HEK293 (cell line): ENCODE measurements around the gene MISP3.

Experiments used
- CTCF ChIA-PET: fragments of 350-600 bp; formaldehyde crosslinking; extraction: SDS; loops from one replicate; lab custom pipeline; 2021; ENCODE audit warnings: antibody characterized with exemption; lab: Yijun Ruan, JAX
- POLR2A ChIA-PET: fragments of 300-600 bp; formaldehyde crosslinking; extraction: SDS; loops from one replicate; lab custom pipeline; 2020; ENCODE audit warnings: antibody characterized with exemption, inconsistent platforms; lab: Yijun Ruan, JAX
- H3K27ac ChIP-seq: fragments of 200-500 bp; sonication (Bioruptor generic); 2 replicates; pipeline ENCODE4 v1.5.1; 2014; ENCODE audit warnings: low read depth, low read length, control low read depth, inconsistent platforms; ENCODE audit errors: extremely low read depth
- H3K36me3 ChIP-seq, 2 experiments: fragments of 200-500 bp in 1 of 2; sonication (Bioruptor generic) in 1 of 2; 1 replicate in 1 of 2; 2 replicates in 1 of 2; pipeline ENCODE4 v1.5.1; 2014 to 2017; ENCODE audit warnings: inconsistent platforms in 2 of 2, low read length in 2 of 2; ENCODE audit not compliant: control insufficient read depth in 2 of 2, insufficient read depth in 1 of 2
- H3K4me1 ChIP-seq: fragments of 200-500 bp; sonication (Bioruptor generic); 2 replicates; pipeline ENCODE4 v1.5.1; 2014; ENCODE audit warnings: mild to moderate bottlenecking, low read length, inconsistent platforms; ENCODE audit not compliant: control insufficient read depth, insufficient read depth
- H3K4me3 ChIP-seq: 2 replicates; pipeline ENCODE4 v1.5.1; 2011; ENCODE audit warnings: low read depth, mild to moderate bottlenecking, control low read depth, low read length, moderate library complexity
- H3K9me3 ChIP-seq: fragments of 200-500 bp; sonication (Bioruptor generic); 2 replicates; pipeline ENCODE4 v1.5.1; 2014; ENCODE audit warnings: low read depth, low read length, inconsistent platforms; ENCODE audit not compliant: control insufficient read depth, insufficient read depth
- KLF7 ChIP-seq: fragments of 450-650 bp; formaldehyde crosslinking; IDR thresholded peaks from 2 replicates; pipeline ENCODE4 v1.5.1; 2016; ENCODE audit warnings: missing biosample characterization, missing genetic modification characterization, borderline replicate concordance
- OSR2 ChIP-seq: fragments of 450-650 bp; formaldehyde crosslinking; IDR thresholded peaks from 2 replicates; pipeline ENCODE4 v1.5.1; 2016; ENCODE audit warnings: missing biosample characterization, missing genetic modification characterization
- SP2 ChIP-seq: fragments of 450-650 bp; formaldehyde crosslinking; IDR thresholded peaks from 2 replicates; pipeline ENCODE4 v1.5.1; 2016; ENCODE audit warnings: missing biosample characterization, missing genetic modification characterization
- ZBTB8A ChIP-seq: fragments of 450-650 bp; formaldehyde crosslinking; IDR thresholded peaks from 2 replicates; pipeline ENCODE4 v1.5.1; 2016; ENCODE audit warnings: missing biosample characterization, missing genetic modification characterization
- ZNF112 ChIP-seq: fragments of 450-650 bp; formaldehyde crosslinking; IDR thresholded peaks from 2 replicates; pipeline ENCODE4 v1.5.0; 2017; ENCODE audit warnings: missing biosample characterization, missing genetic modification characterization
- ZNF335 ChIP-seq: fragments of 450-650 bp; formaldehyde crosslinking; conservative IDR thresholded peaks from 2 replicates; pipeline ENCODE4 v1.5.1; 2016; ENCODE audit warnings: missing biosample characterization, missing genetic modification characterization
- ZNF37A ChIP-seq: fragments of 450-650 bp; IDR thresholded peaks from 2 replicates; pipeline ENCODE4 v1.5.1; 2018; ENCODE audit warnings: missing biosample characterization, missing genetic modification characterization
- ZNF521 ChIP-seq: fragments of 450-650 bp; formaldehyde crosslinking; IDR thresholded peaks from 2 replicates; pipeline ENCODE4 v1.5.1; 2017; ENCODE audit warnings: missing biosample characterization, mild to moderate bottlenecking, missing genetic modification characterization
- ZNF529 ChIP-seq: fragments of 450-650 bp; formaldehyde crosslinking; IDR thresholded peaks from 2 replicates; pipeline ENCODE4 v1.5.1; 2017; ENCODE audit warnings: missing genetic modification characterization, missing biosample characterization; ENCODE audit not compliant: insufficient replicate concordance
- ZXDB ChIP-seq: fragments of 450-650 bp; formaldehyde crosslinking; IDR thresholded peaks from 2 replicates; pipeline ENCODE4 v1.5.1; 2016; ENCODE audit warnings: missing biosample characterization, missing genetic modification characterization
- TF ChIP-seq, protein P1 (sequence below): fragments of 450-650 bp; formaldehyde crosslinking; IDR thresholded peaks from 2 replicates; pipeline ENCODE4 v1.5.1; 2016; ENCODE audit warnings: missing biosample characterization, missing genetic modification characterization
- TF ChIP-seq, protein P2 (sequence below): fragments of 450-650 bp; formaldehyde crosslinking; IDR thresholded peaks from 2 replicates; pipeline ENCODE4 v1.5.1; 2016; ENCODE audit warnings: missing biosample characterization, missing genetic modification characterization, borderline replicate concordance
- TF ChIP-seq, protein P3 (sequence below): fragments of 450-650 bp; formaldehyde crosslinking; IDR thresholded peaks from 2 replicates; pipeline ENCODE4 v1.5.1; 2016; ENCODE audit warnings: missing biosample characterization, missing genetic modification characterization
- TF ChIP-seq, protein P4 (sequence below): fragments of 450-650 bp; formaldehyde crosslinking; IDR thresholded peaks from 2 replicates; pipeline ENCODE4 v1.5.1; 2016; ENCODE audit warnings: missing biosample characterization, missing genetic modification characterization, borderline replicate concordance
- TF ChIP-seq, protein P5 (sequence below): fragments of 450-650 bp; formaldehyde crosslinking; IDR thresholded peaks from 2 replicates; pipeline ENCODE4 v1.5.1; 2016; ENCODE audit warnings: missing biosample characterization, missing genetic modification characterization

The MISP3 gene

DNA sequence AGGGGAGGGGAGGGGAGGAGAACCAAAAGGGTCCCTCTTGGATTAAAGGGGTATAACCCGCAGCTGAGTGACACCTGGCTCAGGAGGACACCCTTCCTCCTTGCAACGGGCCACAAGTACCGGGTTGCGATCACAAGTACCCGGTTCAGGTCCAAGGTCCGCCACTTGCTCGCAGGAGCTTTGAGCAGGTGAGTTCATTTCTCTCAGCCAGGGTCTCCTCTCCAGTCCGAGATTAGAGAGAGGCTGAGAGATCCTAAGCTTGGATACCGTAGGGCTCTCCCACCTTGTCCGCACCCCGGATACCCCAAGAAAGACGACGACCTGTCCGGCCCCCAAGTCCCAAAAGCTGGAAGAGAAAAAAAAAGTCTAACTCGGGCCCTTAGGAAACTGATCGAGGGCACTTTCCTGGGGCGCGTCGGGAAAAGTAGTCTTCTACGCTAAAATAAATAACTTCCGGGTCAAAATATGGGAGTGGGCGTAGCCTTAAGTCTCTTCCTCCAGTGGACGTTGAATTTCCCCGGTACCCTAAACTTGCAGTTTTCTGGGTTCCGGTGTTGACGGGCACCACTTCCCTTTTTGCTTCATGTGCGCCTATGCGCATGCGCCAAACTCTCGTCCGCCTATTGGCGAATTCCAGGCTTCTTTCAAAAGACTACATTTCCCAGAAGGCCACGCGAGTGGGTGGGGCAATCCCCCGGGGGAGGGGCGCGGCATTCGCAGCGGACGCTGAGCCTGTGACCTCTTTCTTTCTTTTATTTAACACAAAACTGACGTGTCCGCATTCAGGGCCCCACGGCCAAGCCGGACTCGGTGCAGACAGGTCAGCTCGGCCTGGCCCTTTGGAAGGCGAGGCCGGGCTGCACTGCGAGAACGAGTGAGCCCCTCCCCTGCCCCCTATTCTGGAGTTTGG, 8.6 kb downstream of the MISP3 start:
- ChIA-PET CTCF (interaction anchor here (1.2 to 2.6 kb wide), 4 partner anchors 8 to 195 kb away, joined by 3 to 15 read pairs (median 8); partner anchors contain the start of genes ASF1B and MISP3), POLR2A (interaction anchor here (0.6 to 2.0 kb wide), 4 partner anchors 9 to 56 kb away, joined by 3 to 11 read pairs (median 4); partner anchors contain the start of genes ASF1B and IL27RA)
- Histone ChIP-seq H3K27ac (peak overlapping the region; percentile 32; the same call in 1 of the 2 replicates), H3K4me3 (peak overlapping the region; percentile 73), H3K9me3 (no peaks in the 10 kb centered on the region), H3K4me1 (no peaks in the 10 kb centered on the region; the same call in 1 of the 2 replicates), H3K36me3 (no peaks in the 10 kb centered on the region)
- TF ChIP-seq ZNF529 (tag by site-specific recombination) (no peak), SP2 (peak; percentile 93), ZNF521 (tag by site-specific recombination) (no peak), ZXDB (tag by site-specific recombination) (peak; percentile 77), ZNF335 (tag by site-specific recombination) (peak; percentile 74), OSR2 (tag by site-specific recombination) (no peak), ZBTB8A (tag by site-specific recombination) (peak; percentile 75), ZNF112 (no peak), KLF7 (tag by site-specific recombination) (peak; percentile 85), ZNF37A (tag by site-specific recombination) (no peak)
- TF ChIP-seq, protein P1, sequence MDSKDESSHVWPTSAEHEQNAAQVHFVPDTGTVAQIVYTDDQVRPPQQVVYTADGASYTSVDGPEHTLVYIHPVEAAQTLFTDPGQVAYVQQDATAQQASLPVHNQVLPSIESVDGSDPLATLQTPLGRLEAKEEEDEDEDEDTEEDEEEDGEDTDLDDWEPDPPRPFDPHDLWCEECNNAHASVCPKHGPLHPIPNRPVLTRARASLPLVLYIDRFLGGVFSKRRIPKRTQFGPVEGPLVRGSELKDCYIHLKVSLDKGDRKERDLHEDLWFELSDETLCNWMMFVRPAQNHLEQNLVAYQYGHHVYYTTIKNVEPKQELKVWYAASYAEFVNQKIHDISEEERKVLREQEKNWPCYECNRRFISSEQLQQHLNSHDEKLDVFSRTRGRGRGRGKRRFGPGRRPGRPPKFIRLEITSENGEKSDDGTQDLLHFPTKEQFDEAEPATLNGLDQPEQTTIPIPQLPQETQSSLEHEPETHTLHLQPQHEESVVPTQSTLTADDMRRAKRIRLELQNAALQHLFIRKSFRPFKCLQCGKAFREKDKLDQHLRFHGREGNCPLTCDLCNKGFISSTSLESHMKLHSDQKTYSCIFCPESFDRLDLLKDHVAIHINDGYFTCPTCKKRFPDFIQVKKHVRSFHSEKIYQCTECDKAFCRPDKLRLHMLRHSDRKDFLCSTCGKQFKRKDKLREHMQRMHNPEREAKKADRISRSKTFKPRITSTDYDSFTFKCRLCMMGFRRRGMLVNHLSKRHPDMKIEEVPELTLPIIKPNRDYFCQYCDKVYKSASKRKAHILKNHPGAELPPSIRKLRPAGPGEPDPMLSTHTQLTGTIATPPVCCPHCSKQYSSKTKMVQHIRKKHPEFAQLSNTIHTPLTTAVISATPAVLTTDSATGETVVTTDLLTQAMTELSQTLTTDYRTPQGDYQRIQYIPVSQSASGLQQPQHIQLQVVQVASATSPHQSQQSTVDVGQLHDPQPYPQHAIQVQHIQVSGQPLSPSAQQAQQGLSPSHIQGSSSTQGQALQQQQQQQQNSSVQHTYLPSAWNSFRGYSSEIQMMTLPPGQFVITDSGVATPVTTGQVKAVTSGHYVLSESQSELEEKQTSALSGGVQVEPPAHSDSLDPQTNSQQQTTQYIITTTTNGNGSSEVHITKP (tag by site-specific recombination), result peak; percentile 83
- TF ChIP-seq, protein P2, sequence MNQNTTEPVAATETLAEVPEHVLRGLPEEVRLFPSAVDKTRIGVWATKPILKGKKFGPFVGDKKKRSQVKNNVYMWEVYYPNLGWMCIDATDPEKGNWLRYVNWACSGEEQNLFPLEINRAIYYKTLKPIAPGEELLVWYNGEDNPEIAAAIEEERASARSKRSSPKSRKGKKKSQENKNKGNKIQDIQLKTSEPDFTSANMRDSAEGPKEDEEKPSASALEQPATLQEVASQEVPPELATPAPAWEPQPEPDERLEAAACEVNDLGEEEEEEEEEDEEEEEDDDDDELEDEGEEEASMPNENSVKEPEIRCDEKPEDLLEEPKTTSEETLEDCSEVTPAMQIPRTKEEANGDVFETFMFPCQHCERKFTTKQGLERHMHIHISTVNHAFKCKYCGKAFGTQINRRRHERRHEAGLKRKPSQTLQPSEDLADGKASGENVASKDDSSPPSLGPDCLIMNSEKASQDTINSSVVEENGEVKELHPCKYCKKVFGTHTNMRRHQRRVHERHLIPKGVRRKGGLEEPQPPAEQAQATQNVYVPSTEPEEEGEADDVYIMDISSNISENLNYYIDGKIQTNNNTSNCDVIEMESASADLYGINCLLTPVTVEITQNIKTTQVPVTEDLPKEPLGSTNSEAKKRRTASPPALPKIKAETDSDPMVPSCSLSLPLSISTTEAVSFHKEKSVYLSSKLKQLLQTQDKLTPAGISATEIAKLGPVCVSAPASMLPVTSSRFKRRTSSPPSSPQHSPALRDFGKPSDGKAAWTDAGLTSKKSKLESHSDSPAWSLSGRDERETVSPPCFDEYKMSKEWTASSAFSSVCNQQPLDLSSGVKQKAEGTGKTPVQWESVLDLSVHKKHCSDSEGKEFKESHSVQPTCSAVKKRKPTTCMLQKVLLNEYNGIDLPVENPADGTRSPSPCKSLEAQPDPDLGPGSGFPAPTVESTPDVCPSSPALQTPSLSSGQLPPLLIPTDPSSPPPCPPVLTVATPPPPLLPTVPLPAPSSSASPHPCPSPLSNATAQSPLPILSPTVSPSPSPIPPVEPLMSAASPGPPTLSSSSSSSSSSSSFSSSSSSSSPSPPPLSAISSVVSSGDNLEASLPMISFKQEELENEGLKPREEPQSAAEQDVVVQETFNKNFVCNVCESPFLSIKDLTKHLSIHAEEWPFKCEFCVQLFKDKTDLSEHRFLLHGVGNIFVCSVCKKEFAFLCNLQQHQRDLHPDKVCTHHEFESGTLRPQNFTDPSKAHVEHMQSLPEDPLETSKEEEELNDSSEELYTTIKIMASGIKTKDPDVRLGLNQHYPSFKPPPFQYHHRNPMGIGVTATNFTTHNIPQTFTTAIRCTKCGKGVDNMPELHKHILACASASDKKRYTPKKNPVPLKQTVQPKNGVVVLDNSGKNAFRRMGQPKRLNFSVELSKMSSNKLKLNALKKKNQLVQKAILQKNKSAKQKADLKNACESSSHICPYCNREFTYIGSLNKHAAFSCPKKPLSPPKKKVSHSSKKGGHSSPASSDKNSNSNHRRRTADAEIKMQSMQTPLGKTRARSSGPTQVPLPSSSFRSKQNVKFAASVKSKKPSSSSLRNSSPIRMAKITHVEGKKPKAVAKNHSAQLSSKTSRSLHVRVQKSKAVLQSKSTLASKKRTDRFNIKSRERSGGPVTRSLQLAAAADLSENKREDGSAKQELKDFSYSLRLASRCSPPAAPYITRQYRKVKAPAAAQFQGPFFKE, result no peak
- TF ChIP-seq, protein P3, sequence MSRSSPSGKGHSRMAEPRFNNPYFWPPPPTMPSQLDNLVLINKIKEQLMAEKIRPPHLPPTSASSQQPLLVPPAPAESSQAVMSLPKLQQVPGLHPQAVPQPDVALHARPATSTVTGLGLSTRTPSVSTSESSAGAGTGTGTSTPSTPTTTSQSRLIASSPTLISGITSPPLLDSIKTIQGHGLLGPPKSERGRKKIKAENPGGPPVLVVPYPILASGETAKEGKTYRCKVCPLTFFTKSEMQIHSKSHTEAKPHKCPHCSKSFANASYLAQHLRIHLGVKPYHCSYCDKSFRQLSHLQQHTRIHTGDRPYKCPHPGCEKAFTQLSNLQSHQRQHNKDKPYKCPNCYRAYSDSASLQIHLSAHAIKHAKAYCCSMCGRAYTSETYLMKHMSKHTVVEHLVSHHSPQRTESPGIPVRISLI (tag by site-specific recombination), result peak; percentile 80; the same call in 1 of the 2 replicates
- TF ChIP-seq, protein P4, sequence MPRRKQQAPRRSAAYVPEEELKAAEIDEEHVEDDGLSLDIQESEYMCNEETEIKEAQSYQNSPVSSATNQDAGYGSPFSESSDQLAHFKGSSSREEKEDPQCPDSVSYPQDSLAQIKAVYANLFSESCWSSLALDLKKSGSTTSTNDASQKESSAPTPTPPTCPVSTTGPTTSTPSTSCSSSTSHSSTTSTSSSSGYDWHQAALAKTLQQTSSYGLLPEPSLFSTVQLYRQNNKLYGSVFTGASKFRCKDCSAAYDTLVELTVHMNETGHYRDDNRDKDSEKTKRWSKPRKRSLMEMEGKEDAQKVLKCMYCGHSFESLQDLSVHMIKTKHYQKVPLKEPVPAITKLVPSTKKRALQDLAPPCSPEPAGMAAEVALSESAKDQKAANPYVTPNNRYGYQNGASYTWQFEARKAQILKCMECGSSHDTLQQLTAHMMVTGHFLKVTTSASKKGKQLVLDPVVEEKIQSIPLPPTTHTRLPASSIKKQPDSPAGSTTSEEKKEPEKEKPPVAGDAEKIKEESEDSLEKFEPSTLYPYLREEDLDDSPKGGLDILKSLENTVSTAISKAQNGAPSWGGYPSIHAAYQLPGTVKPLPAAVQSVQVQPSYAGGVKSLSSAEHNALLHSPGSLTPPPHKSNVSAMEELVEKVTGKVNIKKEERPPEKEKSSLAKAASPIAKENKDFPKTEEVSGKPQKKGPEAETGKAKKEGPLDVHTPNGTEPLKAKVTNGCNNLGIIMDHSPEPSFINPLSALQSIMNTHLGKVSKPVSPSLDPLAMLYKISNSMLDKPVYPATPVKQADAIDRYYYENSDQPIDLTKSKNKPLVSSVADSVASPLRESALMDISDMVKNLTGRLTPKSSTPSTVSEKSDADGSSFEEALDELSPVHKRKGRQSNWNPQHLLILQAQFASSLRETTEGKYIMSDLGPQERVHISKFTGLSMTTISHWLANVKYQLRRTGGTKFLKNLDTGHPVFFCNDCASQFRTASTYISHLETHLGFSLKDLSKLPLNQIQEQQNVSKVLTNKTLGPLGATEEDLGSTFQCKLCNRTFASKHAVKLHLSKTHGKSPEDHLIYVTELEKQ (tag by site-specific recombination), result 0 out of 2 replicates have a peak, but pooled peaks have one; percentile 28
- TF ChIP-seq, protein P5, sequence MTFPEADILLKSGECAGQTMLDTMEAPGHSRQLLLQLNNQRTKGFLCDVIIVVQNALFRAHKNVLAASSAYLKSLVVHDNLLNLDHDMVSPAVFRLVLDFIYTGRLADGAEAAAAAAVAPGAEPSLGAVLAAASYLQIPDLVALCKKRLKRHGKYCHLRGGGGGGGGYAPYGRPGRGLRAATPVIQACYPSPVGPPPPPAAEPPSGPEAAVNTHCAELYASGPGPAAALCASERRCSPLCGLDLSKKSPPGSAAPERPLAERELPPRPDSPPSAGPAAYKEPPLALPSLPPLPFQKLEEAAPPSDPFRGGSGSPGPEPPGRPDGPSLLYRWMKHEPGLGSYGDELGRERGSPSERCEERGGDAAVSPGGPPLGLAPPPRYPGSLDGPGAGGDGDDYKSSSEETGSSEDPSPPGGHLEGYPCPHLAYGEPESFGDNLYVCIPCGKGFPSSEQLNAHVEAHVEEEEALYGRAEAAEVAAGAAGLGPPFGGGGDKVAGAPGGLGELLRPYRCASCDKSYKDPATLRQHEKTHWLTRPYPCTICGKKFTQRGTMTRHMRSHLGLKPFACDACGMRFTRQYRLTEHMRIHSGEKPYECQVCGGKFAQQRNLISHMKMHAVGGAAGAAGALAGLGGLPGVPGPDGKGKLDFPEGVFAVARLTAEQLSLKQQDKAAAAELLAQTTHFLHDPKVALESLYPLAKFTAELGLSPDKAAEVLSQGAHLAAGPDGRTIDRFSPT (tag by site-specific recombination), result no peak
